Transverse colon (tissue), 4 donors: ENCODE results near the gene HS1BP3. TPM values are rescaled to one million over a fixed set of nuclear protein-coding genes. Genes with fewer than 3 reads are reported as not detected.
A peak's percentile ranks its signal among the peaks of the same experiment; 100 is the strongest.

Experiments used
- DNase-seq: peaks from one replicate; pipeline ENCODE4 v3.0.0-alpha.2; 2019
- H3K27ac ChIP-seq, 4 donors: fragments of 200-600 bp; sonication (generic); 2 replicates each; pipeline ENCODE4 v1.5.1; 2016 to 2018; ENCODE audit warnings: inconsistent platforms in 4 of 4
- H3K27me3 ChIP-seq: fragments of 200-600 bp; sonication (generic); 2 replicates; pipeline ENCODE4 v1.5.1; 2017; ENCODE audit warnings: inconsistent platforms
- H3K36me3 ChIP-seq, 4 donors: fragments of 200-600 bp; sonication (generic); 2 replicates each; pipeline ENCODE4 v1.5.1; 2017 to 2019; ENCODE audit warnings: inconsistent platforms in 4 of 4
- H3K4me1 ChIP-seq, 4 donors: fragments of 200-600 bp; sonication (generic); 2 replicates each; pipeline ENCODE4 v1.5.1; 2017 to 2020; ENCODE audit warnings: inconsistent platforms in 4 of 4
- H3K4me3 ChIP-seq, 4 donors: fragments of 200-600 bp; sonication (generic); 1 replicate in 1 of 4; 2 replicates in 3 of 4; pipeline versions ENCODE4 v1.5.1 to v1.6.1; 2017 to 2019; ENCODE audit warnings: inconsistent platforms in 4 of 4
- H3K9me3 ChIP-seq, 2 donors: fragments of 200-600 bp; sonication (generic); 2 replicates each; pipeline ENCODE4 v1.5.1; 2017 to 2019; ENCODE audit warnings: inconsistent platforms in 2 of 2
- CTCF ChIP-seq, 5 experiments: fragments of 200-600 bp in 3 of 5; fragments of 450-650 bp in 2 of 5; sonication (generic) in 3 of 5; IDR thresholded peaks; 1 replicate in 2 of 5; 2 replicates in 3 of 5; pipeline ENCODE4 v1.5.1; 2016 to 2017; ENCODE audit warnings: antibody characterized with exemption in 5 of 5, inconsistent platforms in 3 of 5, mild to moderate bottlenecking in 2 of 5, moderate library complexity in 1 of 5
- EP300 ChIP-seq: sonication (generic); formaldehyde crosslinking; IDR thresholded peaks from one replicate; pipeline ENCODE4 v1.6.1; 2017; ENCODE audit warnings: antibody characterized with exemption, low read depth
- POLR2A ChIP-seq: fragments of 450-650 bp; IDR thresholded peaks from one replicate; pipeline ENCODE4 v1.6.1; 2016; ENCODE audit warnings: antibody characterized with exemption, mild to moderate bottlenecking, moderate library complexity
- POLR2AphosphoS5 ChIP-seq, 3 donors: sonication (generic); formaldehyde crosslinking; IDR thresholded peaks; one replicate each; pipeline ENCODE4 v1.6.1; 2016; ENCODE audit warnings: antibody characterized with exemption in 3 of 3
- WGBS, 2 donors: methylation state at CpG; one replicate each; pipeline ENCODE4 v1.1.5; 2018; ENCODE audit warnings: low coverage in 1 of 2; 5-methylcytosine and 5-hydroxymethylcytosine counted together
- in situ Hi-C, 4 donors: fragments of 200-750 bp; cut with MboI; loops; one replicate each; pipeline versions ENCODE4 v1.15.0 to v1.15.1; 2017; ENCODE audit warnings: low sequenced_read_pairs in 3 of 4, low pct_ligation_motif_present in 1 of 4, low pct_unique_long_range_greater_than_20kb in 1 of 4
- intact Hi-C: fragments of 100-400 bp; cut with DNase I; formaldehyde crosslinking; loops from one replicate; pipeline ENCODE4 v1.15.1; 2023; ENCODE audit warnings: low total_unique reads
- total RNA-seq, 4 donors: library from RNA; depleted of rRNA; stranded (reverse); fragments of >200 nt; gene quantifications; one replicate each; pipeline ENCODE4 v1.1.0, GENCODE V29; 2016

The HS1BP3 gene
- total RNA-seq, 4 donors from 2014 or later: 29.5 to 44.2 (median 33.1) TPM

DNA sequence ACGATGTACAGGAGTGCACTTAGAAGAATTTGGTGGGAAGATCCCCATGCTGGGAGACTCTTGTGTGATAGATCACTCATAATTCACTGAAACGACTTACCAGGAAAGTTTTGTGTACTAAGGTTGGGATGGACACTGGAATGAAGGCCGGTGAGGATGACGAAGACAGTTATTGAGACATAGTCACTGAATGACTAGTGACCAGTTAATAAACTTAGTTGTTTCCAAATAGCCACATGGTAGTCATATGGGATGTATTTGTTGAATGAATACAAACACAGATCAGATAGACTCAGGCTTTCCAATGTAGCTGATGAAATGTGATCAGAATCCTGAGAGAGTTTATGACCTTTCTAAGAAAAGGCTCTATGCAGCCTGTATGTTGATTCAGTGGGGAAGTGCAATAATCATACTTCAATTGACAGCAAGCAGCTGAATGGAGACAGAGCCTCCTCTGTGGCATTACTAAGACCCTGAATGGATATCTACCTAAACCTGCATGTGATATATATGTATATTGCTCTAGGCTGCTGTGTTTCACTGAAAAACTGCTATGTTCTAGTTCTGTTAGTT is 36.4 kb upstream of the HS1BP3 start:
- intact Hi-C loops (no loop called here), in situ Hi-C loops (no loop called here)
- Histone ChIP-seq H3K4me3 (no peak overlapping the region), H3K27ac (no peak overlapping the region), H3K9me3 (no peaks in the 10 kb centered on the region), H3K36me3 (peaks cover 0 to 7% (median 0%) of the 10 kb centered on the region in 4 donors), H3K4me1 (peaks cover 0 to 17% (median 5%) of the 10 kb centered on the region in 4 donors), H3K27me3 (no peaks in the 10 kb centered on the region)
- WGBS, 2 donors: 92% methylated on average over 4 of the region's 4 CpGs
- TF ChIP-seq POLR2AphosphoS5 (IDR thresholded peaks at IDR 0.05): no peak
- no peak for TF ChIP-seq CTCF (IDR thresholded peaks at IDR 0.05)
- no peak for TF ChIP-seq EP300
- TF ChIP-seq POLR2A: no peak
- DNase-seq: no peak

DNA sequence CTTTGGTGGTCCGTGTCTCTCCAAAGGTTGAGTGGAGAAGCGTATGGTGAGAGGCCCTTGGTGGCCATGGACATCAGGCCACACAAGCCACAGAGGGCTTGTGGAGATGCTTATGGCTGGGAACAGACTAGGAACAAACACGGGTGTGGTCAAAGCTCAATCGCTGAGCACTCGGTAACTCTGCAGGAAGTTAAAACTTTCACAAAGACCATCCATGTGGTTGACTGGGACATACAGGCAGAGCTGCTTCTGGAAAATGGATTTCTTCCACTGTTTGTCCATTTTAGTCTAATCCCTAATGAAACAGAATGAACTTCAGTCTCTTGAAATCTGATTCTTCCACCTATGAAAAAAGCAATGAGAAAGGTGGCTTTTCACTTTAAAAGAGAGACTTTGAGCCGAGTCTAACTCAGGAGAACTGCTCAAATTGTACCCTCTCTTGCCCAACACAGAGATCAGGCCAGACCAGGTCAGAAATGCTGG is 33.7 kb upstream of the HS1BP3 start:
- Histone ChIP-seq H3K36me3 (peaks cover 0 to 7% (median 0%) of the 10 kb centered on the region in 4 donors), H3K27me3 (no peaks in the 10 kb centered on the region), H3K4me1 (no peaks in the 10 kb centered on the region), H3K27ac (no peak overlapping the region), H3K9me3 (no peaks in the 10 kb centered on the region), H3K4me3 (no peak overlapping the region)
- TF ChIP-seq POLR2A (no peak), CTCF (IDR thresholded peaks at IDR 0.05) (no peak), EP300 (no peak), POLR2AphosphoS5 (IDR thresholded peaks at IDR 0.05) (no peak)
- 48 to 78% methylated on average over 5 to 6 of the region's 6 CpGs for WGBS, 2 donors
- no peak for DNase-seq
- intact Hi-C loops: no loop called here
- in situ Hi-C loops: no loop called here

GRCh38 chr2:20682167-20682920 is 31.4 kb upstream of the HS1BP3 start:
- Histone ChIP-seq H3K27me3 (no peaks in the 10 kb centered on the region), H3K27ac (no peak overlapping the region), H3K9me3 (no peaks in the 10 kb centered on the region), H3K4me3 (no peak overlapping the region), H3K36me3 (peaks cover 0 to 7% (median 0%) of the 10 kb centered on the region in 4 donors), H3K4me1 (no peaks in the 10 kb centered on the region)
- in situ Hi-C loops (no loop called here), intact Hi-C loops (no loop called here)
- no peak for DNase-seq
- 72 to 90% methylated on average over 2 to 7 of the region's 7 CpGs for WGBS, 2 donors
- no peak for TF ChIP-seq EP300
- TF ChIP-seq CTCF (IDR thresholded peaks at IDR 0.05): peak in 4 of 5 experiments; percentile 40 to 46 (median 42)

GRCh38 chr2:20680744-20681375 is 30.0 kb upstream of the HS1BP3 start:
- intact Hi-C loops: no loop called here
- Histone ChIP-seq H3K27ac (no peak overlapping the region), H3K36me3 (peaks cover 0 to under 1% (median 0%) of the 10 kb centered on the region in 4 donors), H3K27me3 (no peaks in the 10 kb centered on the region), H3K9me3 (no peaks in the 10 kb centered on the region), H3K4me3 (no peak overlapping the region), H3K4me1 (peaks cover 7 to 11% (median 8%) of the 10 kb centered on the region in 4 donors)
- in situ Hi-C loops: no loop called here
- no peak for DNase-seq
- WGBS, 2 donors: 90 to 100% methylated on average over 2 to 10 of the region's 10 CpGs
- TF ChIP-seq POLR2AphosphoS5 (IDR thresholded peaks at IDR 0.05): no peak
- TF ChIP-seq POLR2A: no peak
- TF ChIP-seq EP300: no peak
- TF ChIP-seq CTCF (IDR thresholded peaks at IDR 0.05): no peak
